GM23338 (cell line): ENCODE results near the gene OST4. TPM values are rescaled to one million over a fixed set of nuclear protein-coding genes. Genes with fewer than 3 reads are reported as not detected.

Experiments
- ATAC-seq: fragments of 200-7000 bp; cut with Tn5 transposase; 3 replicates; pipeline ENCODE4 v1.9.1; 2020
- DNase-seq: peaks from one replicate; pipeline ENCODE4 v3.0.0-alpha.2; 2015; ENCODE audit warnings: low spot score
- H2AFZ ChIP-seq: fragments of 200-600 bp; sonication (generic); 2 replicates; pipeline ENCODE4 v1.8.0; 2016; ENCODE audit warnings: antibody characterized with exemption, mild to moderate bottlenecking, moderate library complexity
- H3F3A ChIP-seq: fragments of 200-600 bp; sonication (generic); replicated peaks from 2 replicates; pipeline ENCODE4 v1.8.0; 2017; ENCODE audit warnings: antibody characterized with exemption, mixed run types, low read depth
- H3K27ac ChIP-seq: fragments of 200-600 bp; sonication (generic); 2 replicates; pipeline ENCODE4 v1.6.1; 2016; ENCODE audit warnings: low read depth
- H3K27me3 ChIP-seq: fragments of 200-600 bp; sonication (generic); 2 replicates; pipeline ENCODE4 v1.8.0; 2016; ENCODE audit warnings: mild to moderate bottlenecking, mixed run types, moderate library complexity; ENCODE audit not compliant: insufficient read depth
- H3K36me3 ChIP-seq: fragments of 200-600 bp; sonication (generic); 2 replicates; pipeline ENCODE4 v1.8.0; 2016; ENCODE audit warnings: mild to moderate bottlenecking; ENCODE audit not compliant: insufficient read depth
- H3K4me1 ChIP-seq: fragments of 200-600 bp; sonication (generic); 2 replicates; pipeline ENCODE4 v1.8.0; 2016; ENCODE audit warnings: mild to moderate bottlenecking, moderate library complexity; ENCODE audit not compliant: insufficient read depth
- H3K4me2 ChIP-seq: fragments of 200-600 bp; sonication (generic); 2 replicates; pipeline ENCODE4 v1.7.1; 2017; ENCODE audit warnings: mixed run types
- H3K4me3 ChIP-seq: fragments of 200-600 bp; sonication (generic); 2 replicates; pipeline ENCODE4 v1.6.1; 2016; ENCODE audit warnings: mixed run types
- H3K79me2 ChIP-seq: fragments of 200-600 bp; sonication (generic); replicated peaks from 2 replicates; pipeline ENCODE4 v1.8.0; 2017; ENCODE audit warnings: mild to moderate bottlenecking; ENCODE audit not compliant: insufficient read depth
- H3K9me2 ChIP-seq: fragments of 200-600 bp; sonication (generic); 2 replicates; pipeline ENCODE4 v1.8.0; 2017; ENCODE audit not compliant: insufficient read depth
- H4K20me1 ChIP-seq: fragments of 200-600 bp; sonication (generic); replicated peaks from 2 replicates; pipeline ENCODE4 v1.8.0; 2017; ENCODE audit warnings: mild to moderate bottlenecking; ENCODE audit not compliant: insufficient read depth
- H3K27ac Mint-ChIP-seq: 2 replicates; pipeline ENCODE4 v1.8.0; 2020; ENCODE audit warnings: inconsistent platforms, mild to moderate bottlenecking, moderate library complexity, mixed read lengths
- H3K27me3 Mint-ChIP-seq: 3 replicates; pipeline ENCODE4 v1.8.0; 2022; ENCODE audit warnings: low read depth, mild to moderate bottlenecking, moderate library complexity, mixed read lengths, inconsistent platforms; ENCODE audit not compliant: insufficient read depth, poor library complexity
- H3K36me3 Mint-ChIP-seq: 3 replicates; pipeline ENCODE4 v1.8.0; 2021; ENCODE audit warnings: low read depth, mild to moderate bottlenecking, inconsistent platforms, moderate library complexity, mixed read lengths
- H3K4me1 Mint-ChIP-seq: 3 replicates; pipeline ENCODE4 v1.8.0; 2020; ENCODE audit warnings: mild to moderate bottlenecking, inconsistent platforms, mixed read lengths
- H3K4me3 Mint-ChIP-seq: 3 replicates; pipeline ENCODE4 v1.8.0; 2021; ENCODE audit warnings: moderate library complexity, mild to moderate bottlenecking, inconsistent platforms, mixed read lengths
- H3K9me3 Mint-ChIP-seq: 3 replicates; pipeline ENCODE4 v1.8.0; 2020; ENCODE audit warnings: moderate library complexity, mild to moderate bottlenecking, inconsistent platforms, mixed read lengths
- CREB1 ChIP-seq: fragments of 250-450 bp; sonication (Bioruptor Pico); IDR thresholded peaks from 2 replicates; pipeline ENCODE4 v1.5.0; 2020; ENCODE audit warnings: low read depth, mild to moderate bottlenecking, moderate library complexity
- EZH2 ChIP-seq: fragments of 200-600 bp; sonication (generic); IDR thresholded peaks from one replicate; pipeline ENCODE4 v1.8.0; 2017; ENCODE audit warnings: antibody characterized with exemption, mild to moderate bottlenecking, low read depth; ENCODE audit not compliant: unreplicated experiment
- EZH2phosphoT487 ChIP-seq: fragments of 200-600 bp; sonication (generic); IDR thresholded peaks from one replicate; pipeline ENCODE4 v1.8.1; 2018; ENCODE audit warnings: antibody characterized with exemption; ENCODE audit not compliant: unreplicated experiment
- JUNB ChIP-seq: IDR thresholded peaks from one replicate; pipeline ENCODE4 v1.6.1; 2016; ENCODE audit warnings: antibody characterized with exemption; ENCODE audit not compliant: unreplicated experiment
- POLR2AphosphoS5 ChIP-seq: IDR thresholded peaks from 2 replicates; pipeline ENCODE4 v1.6.1; 2016; ENCODE audit warnings: antibody characterized with exemption, low read depth
- STAT1 ChIP-seq: IDR thresholded peaks from one replicate; pipeline ENCODE4 v1.6.1; 2016; ENCODE audit warnings: antibody characterized with exemption; ENCODE audit not compliant: unreplicated experiment
- ZNF114 ChIP-seq: fragments of 250-450 bp; sonication (Bioruptor Pico); IDR thresholded peaks from 2 replicates; pipeline ENCODE4 v1.5.0; 2020; ENCODE audit warnings: mild to moderate bottlenecking, moderate library complexity
- ZNF331 ChIP-seq: fragments of 250-450 bp; sonication (Bioruptor Pico); IDR thresholded peaks from 2 replicates; pipeline ENCODE4 v1.5.0; 2020; ENCODE audit warnings: low read depth, mild to moderate bottlenecking, moderate library complexity
- polyA plus RNA-seq: library from polyadenylated mRNA; unstranded; fragments of >200 nt; fragmentation: Nextera tagmentation; extraction: Ambion mirVana; gene quantifications from 2 replicates; pipeline ENCODE4 v1.2.1, GENCODE V29; 2016
- total RNA-seq: library from RNA; depleted of rRNA; stranded (reverse); fragments of >200 nt; shearing (Covaris generic); gene quantifications from 2 replicates; pipeline ENCODE4 v1.2.3, GENCODE V29; 2014
- TF ChIP-seq, protein P1 (sequence below), 2 experiments: fragments of 200-600 bp in 1 of 2; sonication (generic) in 1 of 2; conservative IDR thresholded peaks; 2 replicates each; pipeline versions ENCODE4 v1.5.1 to v1.6.1; 2016 to 2017; ENCODE audit warnings: antibody characterized with exemption in 2 of 2, low read depth in 2 of 2, mild to moderate bottlenecking in 2 of 2, moderate library complexity in 1 of 2
- TF ChIP-seq, protein P2 (sequence below): IDR thresholded peaks from one replicate; pipeline ENCODE4 v1.6.1; 2018; ENCODE audit warnings: antibody characterized with exemption; ENCODE audit not compliant: unreplicated experiment
- TF ChIP-seq, protein P3 (sequence below): IDR thresholded peaks from 2 replicates; pipeline ENCODE4 v1.6.1; 2016; ENCODE audit warnings: antibody characterized with exemption

The OST4 gene
- total and polyA plus RNA-seq, 2 experiments from 2014 or later = 226 to 568 TPM

DNA sequence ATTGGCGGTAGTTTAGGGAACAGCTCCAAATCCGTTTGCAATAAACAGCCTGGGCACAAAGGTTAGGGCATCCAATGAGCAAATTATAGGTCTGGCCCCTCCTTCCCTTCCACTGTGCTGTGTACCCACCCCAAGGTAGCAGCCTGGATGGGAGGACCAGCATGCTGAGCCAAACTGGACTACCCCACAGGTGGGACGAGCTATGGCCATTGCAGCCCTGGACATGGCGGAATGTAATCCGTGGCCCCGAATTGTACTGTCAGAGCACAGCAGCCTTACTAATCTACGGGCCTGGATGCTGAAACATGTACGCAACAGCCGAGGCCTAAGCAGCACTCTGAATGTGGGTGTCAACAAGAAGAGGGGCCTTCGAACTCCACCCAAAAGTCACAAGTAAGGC, 13.2 kb downstream of the OST4 start:
- H3K4me3 Mint-ChIP-seq = no peak overlapping the region
- no peak overlapping the region for H3K4me3 ChIP-seq
- H3K27me3 ChIP-seq = no peaks in the 10 kb centered on the region
- H3K27me3 Mint-ChIP-seq = peaks cover 3% of the 10 kb centered on the region
- no peak overlapping the region for H3K4me2 ChIP-seq
- H3K9me2 ChIP-seq = no peaks in the 10 kb centered on the region
- ATAC-seq = no peak
- H3K79me2 ChIP-seq = no peaks in the 10 kb centered on the region
- no peak overlapping the region for H3K27ac Mint-ChIP-seq
- no peaks in the 10 kb centered on the region for H3K9me3 Mint-ChIP-seq
- H3K4me1 ChIP-seq = no peaks in the 10 kb centered on the region
- no peak overlapping the region for H3K27ac ChIP-seq
- H2AFZ ChIP-seq = no peak overlapping the region
- H3K36me3 Mint-ChIP-seq = peaks cover 43% of the 10 kb centered on the region
- H3F3A ChIP-seq = peaks cover 9% of the 10 kb centered on the region; the same call in 1 of the 2 replicates
- TF ChIP-seq POLR2AphosphoS5 = no peak
- TF ChIP-seq, protein P1, sequence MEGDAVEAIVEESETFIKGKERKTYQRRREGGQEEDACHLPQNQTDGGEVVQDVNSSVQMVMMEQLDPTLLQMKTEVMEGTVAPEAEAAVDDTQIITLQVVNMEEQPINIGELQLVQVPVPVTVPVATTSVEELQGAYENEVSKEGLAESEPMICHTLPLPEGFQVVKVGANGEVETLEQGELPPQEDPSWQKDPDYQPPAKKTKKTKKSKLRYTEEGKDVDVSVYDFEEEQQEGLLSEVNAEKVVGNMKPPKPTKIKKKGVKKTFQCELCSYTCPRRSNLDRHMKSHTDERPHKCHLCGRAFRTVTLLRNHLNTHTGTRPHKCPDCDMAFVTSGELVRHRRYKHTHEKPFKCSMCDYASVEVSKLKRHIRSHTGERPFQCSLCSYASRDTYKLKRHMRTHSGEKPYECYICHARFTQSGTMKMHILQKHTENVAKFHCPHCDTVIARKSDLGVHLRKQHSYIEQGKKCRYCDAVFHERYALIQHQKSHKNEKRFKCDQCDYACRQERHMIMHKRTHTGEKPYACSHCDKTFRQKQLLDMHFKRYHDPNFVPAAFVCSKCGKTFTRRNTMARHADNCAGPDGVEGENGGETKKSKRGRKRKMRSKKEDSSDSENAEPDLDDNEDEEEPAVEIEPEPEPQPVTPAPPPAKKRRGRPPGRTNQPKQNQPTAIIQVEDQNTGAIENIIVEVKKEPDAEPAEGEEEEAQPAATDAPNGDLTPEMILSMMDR (conservative IDR thresholded peaks at IDR 0.05; ENCODE audit: low read depth in 2 of 2) = no peak
- TF ChIP-seq ZNF331 (CRISPR knock-in tag) = no peak
- no peak for TF ChIP-seq EZH2phosphoT487
- TF ChIP-seq STAT1 = no peak
- TF ChIP-seq, protein P2, sequence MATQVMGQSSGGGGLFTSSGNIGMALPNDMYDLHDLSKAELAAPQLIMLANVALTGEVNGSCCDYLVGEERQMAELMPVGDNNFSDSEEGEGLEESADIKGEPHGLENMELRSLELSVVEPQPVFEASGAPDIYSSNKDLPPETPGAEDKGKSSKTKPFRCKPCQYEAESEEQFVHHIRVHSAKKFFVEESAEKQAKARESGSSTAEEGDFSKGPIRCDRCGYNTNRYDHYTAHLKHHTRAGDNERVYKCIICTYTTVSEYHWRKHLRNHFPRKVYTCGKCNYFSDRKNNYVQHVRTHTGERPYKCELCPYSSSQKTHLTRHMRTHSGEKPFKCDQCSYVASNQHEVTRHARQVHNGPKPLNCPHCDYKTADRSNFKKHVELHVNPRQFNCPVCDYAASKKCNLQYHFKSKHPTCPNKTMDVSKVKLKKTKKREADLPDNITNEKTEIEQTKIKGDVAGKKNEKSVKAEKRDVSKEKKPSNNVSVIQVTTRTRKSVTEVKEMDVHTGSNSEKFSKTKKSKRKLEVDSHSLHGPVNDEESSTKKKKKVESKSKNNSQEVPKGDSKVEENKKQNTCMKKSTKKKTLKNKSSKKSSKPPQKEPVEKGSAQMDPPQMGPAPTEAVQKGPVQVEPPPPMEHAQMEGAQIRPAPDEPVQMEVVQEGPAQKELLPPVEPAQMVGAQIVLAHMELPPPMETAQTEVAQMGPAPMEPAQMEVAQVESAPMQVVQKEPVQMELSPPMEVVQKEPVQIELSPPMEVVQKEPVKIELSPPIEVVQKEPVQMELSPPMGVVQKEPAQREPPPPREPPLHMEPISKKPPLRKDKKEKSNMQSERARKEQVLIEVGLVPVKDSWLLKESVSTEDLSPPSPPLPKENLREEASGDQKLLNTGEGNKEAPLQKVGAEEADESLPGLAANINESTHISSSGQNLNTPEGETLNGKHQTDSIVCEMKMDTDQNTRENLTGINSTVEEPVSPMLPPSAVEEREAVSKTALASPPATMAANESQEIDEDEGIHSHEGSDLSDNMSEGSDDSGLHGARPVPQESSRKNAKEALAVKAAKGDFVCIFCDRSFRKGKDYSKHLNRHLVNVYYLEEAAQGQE = no peak
- no peak for TF ChIP-seq ZNF114 (CRISPR knock-in tag)
- no peak for TF ChIP-seq CREB1 (CRISPR knock-in tag)
- H4K20me1 ChIP-seq = no peaks in the 10 kb centered on the region; the same call in none of the 2 replicates
- H3K4me1 Mint-ChIP-seq = no peaks in the 10 kb centered on the region; the same call in 2 of the 3 replicates
- H3K36me3 ChIP-seq = peaks cover 15% of the 10 kb centered on the region
- no peak for DNase-seq

DNA sequence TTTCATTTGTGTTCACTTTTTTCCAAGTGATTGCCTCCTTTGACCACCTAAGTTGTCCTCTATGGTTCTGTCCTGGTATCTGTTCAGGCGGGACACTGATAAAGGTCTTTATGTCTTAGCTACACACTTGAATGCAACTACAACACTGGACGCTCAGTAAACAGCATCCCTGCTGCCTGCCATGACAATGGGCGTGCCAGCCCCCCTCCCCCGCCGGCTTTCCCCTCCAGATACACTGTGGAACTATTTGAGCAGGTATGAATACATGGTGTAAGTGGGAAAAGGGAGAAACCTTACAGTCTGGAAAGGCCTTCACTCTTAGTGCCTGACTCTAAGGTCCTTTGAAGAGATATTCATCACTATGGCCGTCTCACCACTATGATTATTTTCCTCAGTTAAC, 14.3 kb downstream of the OST4 start:
- H3K4me1 Mint-ChIP-seq = peaks cover 2% of the 10 kb centered on the region; the same call in 2 of the 3 replicates
- no peak overlapping the region for H3K27ac ChIP-seq
- H3K27ac Mint-ChIP-seq = no peak overlapping the region
- ATAC-seq = no peak
- H2AFZ ChIP-seq = no peak overlapping the region
- no peaks in the 10 kb centered on the region for H3K9me3 Mint-ChIP-seq
- peaks cover 15% of the 10 kb centered on the region for H3K36me3 ChIP-seq
- H3K4me1 ChIP-seq = no peaks in the 10 kb centered on the region; the same call in 1 of the 2 replicates
- H3K36me3 Mint-ChIP-seq = peaks cover 44% of the 10 kb centered on the region
- H4K20me1 ChIP-seq = no peaks in the 10 kb centered on the region; the same call in none of the 2 replicates
- peaks cover 3% of the 10 kb centered on the region for H3K27me3 Mint-ChIP-seq
- no peak overlapping the region for H3K4me3 Mint-ChIP-seq
- H3K4me3 ChIP-seq = no peak overlapping the region
- DNase-seq = no peak
- no peaks in the 10 kb centered on the region for H3K27me3 ChIP-seq
- H3K9me2 ChIP-seq = no peaks in the 10 kb centered on the region
- no peak overlapping the region for H3K4me2 ChIP-seq
- H3F3A ChIP-seq = 0 out of 2 replicates have a peak, but pooled peaks cover 4% of the 10 kb centered on the region
- no peaks in the 10 kb centered on the region for H3K79me2 ChIP-seq
- TF ChIP-seq JUNB (no peak), ZNF331 (CRISPR knock-in tag) (no peak), CREB1 (CRISPR knock-in tag) (no peak), EZH2 (no peak)
- TF ChIP-seq, protein P3, sequence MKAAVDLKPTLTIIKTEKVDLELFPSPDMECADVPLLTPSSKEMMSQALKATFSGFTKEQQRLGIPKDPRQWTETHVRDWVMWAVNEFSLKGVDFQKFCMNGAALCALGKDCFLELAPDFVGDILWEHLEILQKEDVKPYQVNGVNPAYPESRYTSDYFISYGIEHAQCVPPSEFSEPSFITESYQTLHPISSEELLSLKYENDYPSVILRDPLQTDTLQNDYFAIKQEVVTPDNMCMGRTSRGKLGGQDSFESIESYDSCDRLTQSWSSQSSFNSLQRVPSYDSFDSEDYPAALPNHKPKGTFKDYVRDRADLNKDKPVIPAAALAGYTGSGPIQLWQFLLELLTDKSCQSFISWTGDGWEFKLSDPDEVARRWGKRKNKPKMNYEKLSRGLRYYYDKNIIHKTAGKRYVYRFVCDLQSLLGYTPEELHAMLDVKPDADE = no peak
